SH-SY5Y (cell line): ENCODE results near the gene DEUP1.

Experiments used
- GATA2 ChIP-seq: IDR thresholded peaks from 2 replicates; pipeline ENCODE4 v1.6.1; 2011; ENCODE audit warnings: mild to moderate bottlenecking, low read depth, low read length
- GATA3 ChIP-seq: IDR thresholded peaks from 2 replicates; pipeline ENCODE4 v1.6.1; 2011; ENCODE audit warnings: low read depth, mild to moderate bottlenecking, low read length, moderate library complexity

- TF ChIP-seq GATA2 (no peak), GATA3 (no peak)
Observed at GRCh38 chr11:93344855-93345333, 14.4 kb downstream of the DEUP1 start.
